SK-N-SH (cell line): Measurements from ENCODE around the gene MANBA. TPM values are rescaled to one million over a fixed set of nuclear protein-coding genes. Genes with fewer than 3 reads are reported as not detected.

ENCODE experiments used
- CTCF ChIA-PET: fragments of 300-600, 350-600 bp; formaldehyde crosslinking; extraction: SDS; loops from one replicate; lab custom pipeline; 2021; lab: Yijun Ruan, JAX
- POLR2A ChIA-PET: fragments of 350-600 bp; sonication (Branson Sonifier 250); formaldehyde crosslinking; extraction: SDS; loops from one replicate; lab custom pipeline; 2020; ENCODE audit warnings: antibody characterized with exemption, inconsistent platforms; lab: Yijun Ruan, JAX
- DNase-seq: peaks from one replicate; pipeline ENCODE4 v3.0.0; 2012
- H2AFZ ChIP-seq: fragments of 200-600 bp; sonication (generic); 2 replicates; pipeline ENCODE4 v1.8.1; 2016; ENCODE audit warnings: antibody characterized with exemption, mild to moderate bottlenecking, low read depth
- H3F3A ChIP-seq: fragments of 200-600 bp; sonication (generic); replicated peaks from 2 replicates; pipeline ENCODE3; 2016; ENCODE audit warnings: antibody characterized with exemption, mild to moderate bottlenecking; ENCODE audit not compliant: insufficient read depth
- H3K27ac ChIP-seq, 2 experiments: fragments of 200-500 bp in 1 of 2; fragments of 200-600 bp in 1 of 2; sonication (Bioruptor generic) in 1 of 2; sonication (generic), shearing (Covaris generic) in 1 of 2; 2 replicates each; pipeline versions ENCODE4 v1.5.1 to v1.6.1; 2014 to 2016; ENCODE audit warnings: low read depth in 2 of 2, inconsistent platforms in 1 of 2, low read length in 1 of 2, mild to moderate bottlenecking in 1 of 2, mixed read lengths in 1 of 2
- H3K27me3 ChIP-seq: fragments of 200-600 bp; sonication (generic), shearing (Covaris generic); 2 replicates; pipeline ENCODE4 v1.6.1; 2016; ENCODE audit warnings: mixed run types; ENCODE audit not compliant: insufficient read depth
- H3K36me3 ChIP-seq, 2 experiments: fragments of 200-500 bp in 1 of 2; fragments of 200-600 bp in 1 of 2; sonication (Bioruptor generic) in 1 of 2; sonication (generic) in 1 of 2; replicated peaks in 1 of 2; 2 replicates each; pipeline versions ENCODE3 to v1.5.1; 2014 to 2016; ENCODE audit warnings: low read length in 1 of 2, mild to moderate bottlenecking in 1 of 2; ENCODE audit not compliant: insufficient read depth in 2 of 2, control insufficient read depth in 1 of 2
- H3K4me1 ChIP-seq, 2 experiments: fragments of 200-500 bp in 1 of 2; fragments of 200-600 bp in 1 of 2; sonication (Bioruptor generic) in 1 of 2; sonication (generic), shearing (Covaris generic) in 1 of 2; 2 replicates each; pipeline versions ENCODE4 v1.5.1 to v1.6.1; 2014 to 2016; ENCODE audit warnings: low read depth in 1 of 2, low read length in 1 of 2, mixed run types in 1 of 2; ENCODE audit not compliant: insufficient read depth in 2 of 2, control insufficient read depth in 1 of 2
- H3K4me2 ChIP-seq: fragments of 200-600 bp; sonication (generic), shearing (Covaris generic); 2 replicates; pipeline ENCODE4 v1.6.1; 2017; ENCODE audit warnings: mixed run types
- H3K4me3 ChIP-seq, 2 experiments: fragments of 200-500 bp in 1 of 2; fragments of 200-600 bp in 1 of 2; sonication (Bioruptor generic) in 1 of 2; sonication (generic), shearing (Covaris generic) in 1 of 2; 2 replicates each; pipeline versions ENCODE4 v1.5.1 to v1.8.1; 2014 to 2016; ENCODE audit warnings: low read depth in 2 of 2, inconsistent platforms in 1 of 2, low read length in 1 of 2, mild to moderate bottlenecking in 1 of 2, mixed read lengths in 1 of 2, moderate library complexity in 1 of 2
- H3K79me2 ChIP-seq: fragments of 200-600 bp; sonication (generic); 2 replicates; pipeline ENCODE4 v1.8.1; 2017; ENCODE audit warnings: mild to moderate bottlenecking; ENCODE audit not compliant: insufficient read depth
- H3K9ac ChIP-seq: fragments of 200-600 bp; sonication (generic); 2 replicates; pipeline ENCODE4 v1.6.1; 2017; ENCODE audit warnings: mixed run types
- H3K9me2 ChIP-seq: fragments of 200-600 bp; sonication (generic); 2 replicates; pipeline ENCODE4 v1.6.1; 2017; ENCODE audit warnings: mixed run types
- H3K9me3 ChIP-seq: fragments of 200-600 bp; sonication (generic); 2 replicates; pipeline ENCODE4 v1.6.1; 2017; ENCODE audit warnings: mixed run types, mild to moderate bottlenecking, moderate library complexity
- H4K20me1 ChIP-seq: fragments of 200-600 bp; sonication (generic); 2 replicates; pipeline ENCODE4 v1.6.1; 2017; ENCODE audit warnings: mild to moderate bottlenecking, mixed run types; ENCODE audit not compliant: insufficient read depth
- CHD2 ChIP-seq: fragments of 150-350 bp; IDR thresholded peaks from 2 replicates; pipeline ENCODE4 v1.6.1; 2018; ENCODE audit warnings: low read length; ENCODE audit not compliant: partially characterized antibody
- ELF1 ChIP-seq: IDR thresholded peaks from 2 replicates; pipeline ENCODE4 v1.4.0; 2012
- EP300 ChIP-seq, 2 experiments: IDR thresholded peaks; 2 replicates each; pipeline versions ENCODE4 v1.4.0 to v1.6.1; 2012; ENCODE audit warnings: borderline replicate concordance in 1 of 2, low read depth in 1 of 2, low read length in 1 of 2
- JUND ChIP-seq: IDR thresholded peaks from 2 replicates; pipeline ENCODE4 v1.4.0; 2012
- MXI1 ChIP-seq: IDR thresholded peaks from 2 replicates; pipeline ENCODE4 v1.6.1; 2012; ENCODE audit warnings: mild to moderate bottlenecking, low read depth, low read length, improper control_type of control experiment
- NFIC ChIP-seq: IDR thresholded peaks from 2 replicates; pipeline ENCODE4 v1.4.0; 2012; ENCODE audit warnings: borderline replicate concordance
- NRF1 ChIP-seq: IDR thresholded peaks from 2 replicates; pipeline ENCODE4 v1.6.1; 2012; ENCODE audit warnings: low read depth, mild to moderate bottlenecking, low read length
- POLR2AphosphoS5 ChIP-seq: IDR thresholded peaks from 2 replicates; pipeline ENCODE4 v1.6.1; 2012; ENCODE audit warnings: low read depth, low read length
- RAD21 ChIP-seq: IDR thresholded peaks from 2 replicates; pipeline ENCODE4 v1.6.1; 2012; ENCODE audit warnings: mild to moderate bottlenecking, low read length
- RCOR1 ChIP-seq: fragments of 150-350 bp; IDR thresholded peaks from 2 replicates; pipeline ENCODE4 v1.6.1; 2017; ENCODE audit warnings: antibody characterized with exemption, low read length
- RFX5 ChIP-seq: IDR thresholded peaks from 2 replicates; pipeline ENCODE4 v1.6.1; 2012; ENCODE audit warnings: mild to moderate bottlenecking, improper control_type of control experiment, low read length
- SMC3 ChIP-seq: IDR thresholded peaks from 2 replicates; pipeline ENCODE4 v1.6.1; 2012; ENCODE audit warnings: low read depth, low read length, improper control_type of control experiment
- TAF1 ChIP-seq: IDR thresholded peaks from 2 replicates; pipeline ENCODE4 v1.6.1; 2012; ENCODE audit warnings: low read depth, mild to moderate bottlenecking, low read length, moderate library complexity, borderline replicate concordance
- TCF12 ChIP-seq: IDR thresholded peaks from 2 replicates; pipeline ENCODE4 v1.4.0; 2012
- TEAD4 ChIP-seq: IDR thresholded peaks from 2 replicates; pipeline ENCODE4 v1.4.0; 2012; ENCODE audit warnings: mild to moderate bottlenecking, borderline replicate concordance; ENCODE audit not compliant: insufficient read depth
- YY1 ChIP-seq: IDR thresholded peaks from 2 replicates; pipeline ENCODE4 v1.4.0; 2012; ENCODE audit warnings: low read depth, mild to moderate bottlenecking
- WGBS: methylation state at CpG from one replicate; pipeline ENCODE4 v1.1.6; 2017; ENCODE audit warnings: low lambda C conversion rate; 5-methylcytosine and 5-hydroxymethylcytosine counted together
- polyA plus RNA-seq, 3 experiments: library from polyadenylated mRNA; depleted of rRNA; stranded (reverse); fragments of >200 nt; gene quantifications; 2 replicates each; pipeline ENCODE4 v1.2.3, GENCODE V29; 2012
- TF ChIP-seq, protein P1 (sequence below): IDR thresholded peaks from 2 replicates; pipeline ENCODE4 v1.4.0; 2012; ENCODE audit warnings: low read depth, borderline replicate concordance
- TF ChIP-seq, protein P2 (sequence below): IDR thresholded peaks from 2 replicates; pipeline ENCODE4; 2012
- TF ChIP-seq, protein P3 (sequence below): fragments of 150-350 bp; IDR thresholded peaks from 2 replicates; pipeline ENCODE4 v1.6.1; 2016; ENCODE audit warnings: mild to moderate bottlenecking, low read depth, low read length
- TF ChIP-seq, protein P4 (sequence below): IDR thresholded peaks from 2 replicates; pipeline ENCODE4 v1.4.0; 2012; ENCODE audit warnings: low read depth, borderline replicate concordance

MANBA gene
- polyA plus RNA-seq, 1 of the 3 experiments (the other 2 are of a cell fraction): 13.4 TPM

DNA sequence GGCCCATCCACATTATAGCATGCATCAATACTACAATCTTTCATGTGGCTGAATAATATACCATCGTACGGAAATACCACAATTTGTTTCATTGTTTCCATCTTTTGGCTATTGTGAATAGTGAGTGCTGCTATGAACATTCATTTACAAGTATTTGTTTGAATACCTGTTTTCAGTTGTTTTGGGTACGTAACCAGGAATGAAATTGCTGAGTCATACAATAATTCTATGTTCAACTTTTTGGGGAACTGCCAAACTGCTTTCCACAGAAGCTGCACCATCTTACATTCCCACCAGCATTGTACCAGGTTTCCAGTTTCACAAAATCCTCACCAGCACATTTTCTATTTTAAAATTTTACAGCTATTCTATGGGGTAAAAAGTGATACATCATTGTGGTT, 28.5 kb upstream of the MANBA start:
- WGBS: 85% methylated on average over 3 of the region's 3 CpGs
- Histone ChIP-seq H2AFZ (no peak overlapping the region), H3K27ac (peak overlapping the region; percentile 16 to 42; a peak in 3 of 4 replicates), H3K79me2 (peaks cover 8% of the 10 kb centered on the region), H3K9me3 (no peaks in the 10 kb centered on the region), H3K4me3 (no peak overlapping the region), H3K4me2 (no peak overlapping the region), H3F3A (peaks cover 39% of the 10 kb centered on the region), H3K9me2 (no peaks in the 10 kb centered on the region), H4K20me1 (no peaks in the 10 kb centered on the region), H3K36me3 (peaks cover 20 to 31% of the 10 kb centered on the region in 2 experiments), H3K27me3 (no peaks in the 10 kb centered on the region), H3K9ac (no peak overlapping the region), H3K4me1 (no peaks in the 10 kb centered on the region)
- no peak for DNase-seq
- CTCF ChIA-PET: no interaction called here
- TF ChIP-seq TCF12 (no peak), NFIC (peak; percentile 23; the same call in 1 of the 2 replicates), RFX5 (no peak), NRF1 (no peak), RAD21 (no peak)
- POLR2A ChIA-PET: no interaction called here

DNA sequence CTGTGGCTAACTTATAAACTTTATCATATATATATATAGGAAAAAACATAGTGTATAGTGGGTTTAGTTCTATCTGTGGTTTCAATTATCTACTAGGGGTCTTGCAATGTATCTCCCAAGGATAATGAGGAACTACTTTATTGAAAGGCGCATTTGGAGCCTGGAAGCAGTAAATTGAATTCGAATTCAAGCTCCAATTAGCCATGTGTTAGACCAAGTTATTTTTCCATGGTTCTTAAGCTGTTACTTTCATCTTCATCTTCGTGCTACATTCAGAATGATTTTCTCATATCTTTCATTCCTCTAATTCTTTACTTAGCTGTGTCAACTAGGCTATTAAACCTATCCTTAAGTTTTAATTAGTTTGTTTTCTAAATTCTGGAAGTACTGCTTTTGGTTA, 27.2 kb upstream of the MANBA start:
- H3K4me2 ChIP-seq: no peak overlapping the region
- H3F3A ChIP-seq: peaks cover 37% of the 10 kb centered on the region
- peaks cover 6 to 20% of the 10 kb centered on the region in 2 experiments for H3K36me3 ChIP-seq
- H3K27ac ChIP-seq: no peak overlapping the region
- ChIA-PET CTCF (no interaction called here), POLR2A (no interaction called here)
- 93% methylated on average over 3 of the region's 3 CpGs for WGBS
- no peak overlapping the region for H3K4me3 ChIP-seq
- no peak for DNase-seq
- no peak overlapping the region for H3K9ac ChIP-seq
- H3K9me2 ChIP-seq: no peaks in the 10 kb centered on the region
- no peaks in the 10 kb centered on the region; the same call in 1 of the 2 replicates for H3K79me2 ChIP-seq
- H3K9me3 ChIP-seq: no peaks in the 10 kb centered on the region
- H4K20me1 ChIP-seq: no peaks in the 10 kb centered on the region
- H2AFZ ChIP-seq: no peak overlapping the region
- no peak for TF ChIP-seq ELF1
- TF ChIP-seq, protein P1, sequence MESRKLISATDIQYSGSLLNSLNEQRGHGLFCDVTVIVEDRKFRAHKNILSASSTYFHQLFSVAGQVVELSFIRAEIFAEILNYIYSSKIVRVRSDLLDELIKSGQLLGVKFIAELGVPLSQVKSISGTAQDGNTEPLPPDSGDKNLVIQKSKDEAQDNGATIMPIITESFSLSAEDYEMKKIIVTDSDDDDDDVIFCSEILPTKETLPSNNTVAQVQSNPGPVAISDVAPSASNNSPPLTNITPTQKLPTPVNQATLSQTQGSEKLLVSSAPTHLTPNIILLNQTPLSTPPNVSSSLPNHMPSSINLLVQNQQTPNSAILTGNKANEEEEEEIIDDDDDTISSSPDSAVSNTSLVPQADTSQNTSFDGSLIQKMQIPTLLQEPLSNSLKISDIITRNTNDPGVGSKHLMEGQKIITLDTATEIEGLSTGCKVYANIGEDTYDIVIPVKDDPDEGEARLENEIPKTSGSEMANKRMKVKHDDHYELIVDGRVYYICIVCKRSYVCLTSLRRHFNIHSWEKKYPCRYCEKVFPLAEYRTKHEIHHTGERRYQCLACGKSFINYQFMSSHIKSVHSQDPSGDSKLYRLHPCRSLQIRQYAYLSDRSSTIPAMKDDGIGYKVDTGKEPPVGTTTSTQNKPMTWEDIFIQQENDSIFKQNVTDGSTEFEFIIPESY: no peak
- no peak for TF ChIP-seq RCOR1
- no peak for TF ChIP-seq MXI1
- TF ChIP-seq, protein P2, sequence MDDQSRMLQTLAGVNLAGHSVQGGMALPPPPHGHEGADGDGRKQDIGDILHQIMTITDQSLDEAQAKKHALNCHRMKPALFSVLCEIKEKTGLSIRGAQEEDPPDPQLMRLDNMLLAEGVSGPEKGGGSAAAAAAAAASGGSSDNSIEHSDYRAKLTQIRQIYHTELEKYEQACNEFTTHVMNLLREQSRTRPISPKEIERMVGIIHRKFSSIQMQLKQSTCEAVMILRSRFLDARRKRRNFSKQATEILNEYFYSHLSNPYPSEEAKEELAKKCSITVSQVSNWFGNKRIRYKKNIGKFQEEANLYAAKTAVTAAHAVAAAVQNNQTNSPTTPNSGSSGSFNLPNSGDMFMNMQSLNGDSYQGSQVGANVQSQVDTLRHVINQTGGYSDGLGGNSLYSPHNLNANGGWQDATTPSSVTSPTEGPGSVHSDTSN: no peak
- no peak for TF ChIP-seq CHD2
- no peak for TF ChIP-seq EP300 (IDR thresholded peaks at IDR 0.05; ENCODE audit: borderline replicate concordance in 1 of 2, low read depth in 1 of 2, low read length in 1 of 2)
- TF ChIP-seq, protein P3, sequence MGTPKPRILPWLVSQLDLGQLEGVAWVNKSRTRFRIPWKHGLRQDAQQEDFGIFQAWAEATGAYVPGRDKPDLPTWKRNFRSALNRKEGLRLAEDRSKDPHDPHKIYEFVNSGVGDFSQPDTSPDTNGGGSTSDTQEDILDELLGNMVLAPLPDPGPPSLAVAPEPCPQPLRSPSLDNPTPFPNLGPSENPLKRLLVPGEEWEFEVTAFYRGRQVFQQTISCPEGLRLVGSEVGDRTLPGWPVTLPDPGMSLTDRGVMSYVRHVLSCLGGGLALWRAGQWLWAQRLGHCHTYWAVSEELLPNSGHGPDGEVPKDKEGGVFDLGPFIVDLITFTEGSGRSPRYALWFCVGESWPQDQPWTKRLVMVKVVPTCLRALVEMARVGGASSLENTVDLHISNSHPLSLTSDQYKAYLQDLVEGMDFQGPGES: no peak
- TF ChIP-seq JUND: no peak
- TF ChIP-seq NFIC: no peak
- TF ChIP-seq SMC3: no peak
- no peak for TF ChIP-seq NRF1
- no peak for TF ChIP-seq TCF12
- no peak for TF ChIP-seq POLR2AphosphoS5
- TF ChIP-seq YY1: no peak
- TF ChIP-seq, protein P4, sequence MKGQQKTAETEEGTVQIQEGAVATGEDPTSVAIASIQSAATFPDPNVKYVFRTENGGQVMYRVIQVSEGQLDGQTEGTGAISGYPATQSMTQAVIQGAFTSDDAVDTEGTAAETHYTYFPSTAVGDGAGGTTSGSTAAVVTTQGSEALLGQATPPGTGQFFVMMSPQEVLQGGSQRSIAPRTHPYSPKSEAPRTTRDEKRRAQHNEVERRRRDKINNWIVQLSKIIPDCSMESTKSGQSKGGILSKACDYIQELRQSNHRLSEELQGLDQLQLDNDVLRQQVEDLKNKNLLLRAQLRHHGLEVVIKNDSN: no peak
- TF ChIP-seq TEAD4: no peak
- TF ChIP-seq TAF1: no peak
- no peak for TF ChIP-seq RAD21
- no peaks in the 10 kb centered on the region for H3K27me3 ChIP-seq
- H3K4me1 ChIP-seq: no peaks in the 10 kb centered on the region
